Memory B cell (primary cell): ENCODE data around the gene SMIM29.

Experiments
- ATAC-seq: fragments of 150-1000 bp; cut with Tn5 transposase; 2 replicates; pipeline ENCODE4 v1.10.0; 2021; ENCODE audit warnings: low read depth, mild to moderate bottlenecking, moderate library complexity
- DNase-seq, 2 donors: peaks; one replicate each; pipeline ENCODE4 v3.0.0; 2022; ENCODE audit warnings: low spot score in 2 of 2
- H3K27ac Mint-ChIP-seq: one replicate; pipeline ENCODE4 v1.8.0; 2022; ENCODE audit warnings: mild to moderate bottlenecking, moderate library complexity, mixed read lengths
- H3K27me3 Mint-ChIP-seq: one replicate; pipeline ENCODE4 v1.8.0; 2022; ENCODE audit warnings: mixed read lengths
- H3K36me3 Mint-ChIP-seq: one replicate; pipeline ENCODE4 v1.8.0; 2022; ENCODE audit warnings: mild to moderate bottlenecking, mixed read lengths
- H3K4me1 Mint-ChIP-seq: one replicate; pipeline ENCODE4 v1.8.0; 2022; ENCODE audit warnings: mixed read lengths
- H3K4me3 Mint-ChIP-seq: one replicate; pipeline ENCODE4 v1.8.0; 2022; ENCODE audit warnings: mild to moderate bottlenecking, moderate library complexity, mixed read lengths
- H3K9me3 Mint-ChIP-seq: one replicate; pipeline ENCODE4 v1.8.0; 2022; ENCODE audit warnings: mixed read lengths

Gene SMIM29

GRCh38 chr6:34248727-34249468 is at the start of gene SMIM29:
TSS of gene SMIM29 (minus strand) at chr6:34249006. CDS start at chr6:34247791, 1,215 bp downstream.
- Mint-ChIP-seq H3K4me3 (peak within 1 kb of the TSS; percentile 96), H3K9me3 (no peaks in the 10 kb centered on the region), H3K27ac (peak within 1 kb of the TSS; percentile 98), H3K27me3 (no peaks in the 10 kb centered on the region), H3K36me3 (peaks cover 4% of the 10 kb centered on the region), H3K4me1 (peaks cover 33% of the 10 kb centered on the region)
- ATAC-seq (peak; percentile 87), DNase-seq (peak; percentile 98)

GRCh38 chr6:34295721-34296120 is 46.9 kb upstream of the SMIM29 start:
- H3K4me3 Mint-ChIP-seq = peak overlapping the region; percentile 65
- peaks cover 18% of the 10 kb centered on the region for H3K36me3 Mint-ChIP-seq
- H3K4me1 Mint-ChIP-seq = peaks cover 24% of the 10 kb centered on the region
- ATAC-seq (peak; percentile 98), DNase-seq (peak in 1 of 2 donors; percentile 14)
- H3K27me3 Mint-ChIP-seq = no peaks in the 10 kb centered on the region
- H3K9me3 Mint-ChIP-seq = no peaks in the 10 kb centered on the region
- H3K27ac Mint-ChIP-seq = peak overlapping the region; percentile 89

GRCh38 chr6:34292954-34293353 is 44.1 kb upstream of the SMIM29 start:
- Mint-ChIP-seq H3K27me3 (no peaks in the 10 kb centered on the region), H3K27ac (no peak overlapping the region), H3K4me1 (peaks cover 15% of the 10 kb centered on the region), H3K4me3 (no peak overlapping the region), H3K9me3 (no peaks in the 10 kb centered on the region), H3K36me3 (peaks cover 24% of the 10 kb centered on the region)
- no peak for DNase-seq
- no peak for ATAC-seq

GRCh38 chr6:34289137-34289536 is 40.3 kb upstream of the SMIM29 start:
- peaks cover 6% of the 10 kb centered on the region for H3K4me1 Mint-ChIP-seq
- H3K4me3 Mint-ChIP-seq = no peak overlapping the region
- no peak overlapping the region for H3K27ac Mint-ChIP-seq

GRCh38 chr6:34288581-34288980 is 39.8 kb upstream of the SMIM29 start:
- ATAC-seq = no peak
- Mint-ChIP-seq H3K36me3 (peaks cover 31% of the 10 kb centered on the region), H3K27ac (no peak overlapping the region), H3K4me1 (peaks cover 6% of the 10 kb centered on the region), H3K27me3 (no peaks in the 10 kb centered on the region), H3K4me3 (no peak overlapping the region), H3K9me3 (no peaks in the 10 kb centered on the region)
- no peak for DNase-seq

More at GRCh38 chr6:34289137-34289536, 40.3 kb upstream of the SMIM29 start:
- ATAC-seq = no peak
- DNase-seq = no peak
- H3K36me3 Mint-ChIP-seq = peaks cover 34% of the 10 kb centered on the region
- H3K27me3 Mint-ChIP-seq = no peaks in the 10 kb centered on the region
- no peaks in the 10 kb centered on the region for H3K9me3 Mint-ChIP-seq

GRCh38 chr6:34285448-34286164 is 36.8 kb upstream of the SMIM29 start:
- no peaks in the 10 kb centered on the region for H3K9me3 Mint-ChIP-seq
- H3K4me1 Mint-ChIP-seq = peaks cover 6% of the 10 kb centered on the region
- H3K4me3 Mint-ChIP-seq = no peak overlapping the region
- ATAC-seq (no peak), DNase-seq (no peak)
- no peak overlapping the region for H3K27ac Mint-ChIP-seq
- peaks cover 21% of the 10 kb centered on the region for H3K36me3 Mint-ChIP-seq
- no peaks in the 10 kb centered on the region for H3K27me3 Mint-ChIP-seq

GRCh38 chr6:34284563-34285447 is 36.0 kb upstream of the SMIM29 start:
- peak; percentile 49 for ATAC-seq
- H3K27ac Mint-ChIP-seq = peak overlapping the region; percentile 37
- no peak overlapping the region for H3K4me3 Mint-ChIP-seq
- no peaks in the 10 kb centered on the region for H3K9me3 Mint-ChIP-seq
- DNase-seq = no peak
- H3K27me3 Mint-ChIP-seq = no peaks in the 10 kb centered on the region
- peaks cover 6% of the 10 kb centered on the region for H3K4me1 Mint-ChIP-seq
- H3K36me3 Mint-ChIP-seq = peaks cover 20% of the 10 kb centered on the region

- peaks cover 24% of the 10 kb centered on the region for H3K36me3 Mint-ChIP-seq
- no peaks in the 10 kb centered on the region for H3K27me3 Mint-ChIP-seq
- no peak overlapping the region for H3K27ac Mint-ChIP-seq
- H3K9me3 Mint-ChIP-seq = no peaks in the 10 kb centered on the region
- H3K4me1 Mint-ChIP-seq = peaks cover 14% of the 10 kb centered on the region
- ATAC-seq (no peak), DNase-seq (no peak)
- no peak overlapping the region for H3K4me3 Mint-ChIP-seq
These were observed 33.0 kb upstream of the SMIM29 start for GRCh38 chr6:34281702-34282334.

GRCh38 chr6:34280216-34280615 is 31.4 kb upstream of the SMIM29 start:
- H3K27me3 Mint-ChIP-seq = no peaks in the 10 kb centered on the region
- no peaks in the 10 kb centered on the region for H3K9me3 Mint-ChIP-seq
- H3K27ac Mint-ChIP-seq = no peak overlapping the region
- ATAC-seq (no peak), DNase-seq (no peak)
- H3K36me3 Mint-ChIP-seq = peaks cover 18% of the 10 kb centered on the region
- H3K4me3 Mint-ChIP-seq = no peak overlapping the region
- H3K4me1 Mint-ChIP-seq = peaks cover 18% of the 10 kb centered on the region

GRCh38 chr6:34278833-34279232 is 30.0 kb upstream of the SMIM29 start:
- no peak overlapping the region for H3K4me3 Mint-ChIP-seq
- no peaks in the 10 kb centered on the region for H3K9me3 Mint-ChIP-seq
- peaks cover 14% of the 10 kb centered on the region for H3K4me1 Mint-ChIP-seq
- H3K27me3 Mint-ChIP-seq = no peaks in the 10 kb centered on the region
- DNase-seq = no peak
- H3K27ac Mint-ChIP-seq = no peak overlapping the region
- ATAC-seq = no peak
- peaks cover 13% of the 10 kb centered on the region for H3K36me3 Mint-ChIP-seq

GRCh38 chr6:34277763-34278112 is 28.9 kb upstream of the SMIM29 start:
- peaks cover 19% of the 10 kb centered on the region for H3K4me1 Mint-ChIP-seq
- H3K27ac Mint-ChIP-seq = peak overlapping the region; percentile 28
- DNase-seq (no peak), ATAC-seq (no peak)
- no peak overlapping the region for H3K4me3 Mint-ChIP-seq
- no peaks in the 10 kb centered on the region for H3K27me3 Mint-ChIP-seq
- H3K9me3 Mint-ChIP-seq = no peaks in the 10 kb centered on the region
- peaks cover 13% of the 10 kb centered on the region for H3K36me3 Mint-ChIP-seq

- H3K4me1 Mint-ChIP-seq = peaks cover 24% of the 10 kb centered on the region
- ATAC-seq (no peak), DNase-seq (no peak)
- no peak overlapping the region for H3K4me3 Mint-ChIP-seq
- H3K27ac Mint-ChIP-seq = peak overlapping the region; percentile 28
- peaks cover 13% of the 10 kb centered on the region for H3K36me3 Mint-ChIP-seq
- no peaks in the 10 kb centered on the region for H3K9me3 Mint-ChIP-seq
- H3K27me3 Mint-ChIP-seq = no peaks in the 10 kb centered on the region
These were observed 28.3 kb upstream of the SMIM29 start for GRCh38 chr6:34276881-34277762.

- ATAC-seq = no peak
These were observed 27.4 kb upstream of the SMIM29 start for GRCh38 chr6:34276191-34276590.

More at GRCh38 chr6:34276191-34276590, 27.4 kb upstream of the SMIM29 start:
- Mint-ChIP-seq H3K27ac (no peak overlapping the region), H3K9me3 (no peaks in the 10 kb centered on the region), H3K27me3 (no peaks in the 10 kb centered on the region), H3K4me3 (no peak overlapping the region), H3K4me1 (peaks cover 24% of the 10 kb centered on the region), H3K36me3 (peaks cover 10% of the 10 kb centered on the region)
- DNase-seq = no peak
